Natural killer cell treated with Interleukin-12 subunit alpha and Interleukin-12 subunit beta and Interleukin-15 and Interleukin-18, amount 100 ng/mL, for 72 hours (primary cell): ENCODE data around the gene COL4A6. TPM values are rescaled to one million over a fixed set of nuclear protein-coding genes. Genes with fewer than 3 reads are reported as not detected.
"Not testable (repeated sequence)": the region's sequence is repeated elsewhere in the genome, so short reads cannot be mapped to it uniquely, and the experiment has no call there.

ENCODE experiments used
- ATAC-seq, 2 donors: fragments of 150-1000 bp; cut with Tn5 transposase in 1 of 2; sonication (Bioruptor Pico), chemical (Tn5 transposase) in 1 of 2; 2 replicates each; pipeline ENCODE4 v1.10.0; 2021
- DNase-seq: peaks from one replicate; pipeline ENCODE4 v3.0.0; 2022; ENCODE audit warnings: low spot score
- H3K27ac Mint-ChIP-seq, 2 donors: 1 replicate in 1 of 2; 2 replicates in 1 of 2; pipeline ENCODE4 v1.8.0; 2022; ENCODE audit warnings: mixed read lengths in 2 of 2, mild to moderate bottlenecking in 1 of 2, moderate library complexity in 1 of 2
- H3K27me3 Mint-ChIP-seq, 2 donors: 1 replicate in 1 of 2; 2 replicates in 1 of 2; pipeline ENCODE4 v1.8.0; 2022; ENCODE audit warnings: mixed read lengths in 2 of 2
- H3K36me3 Mint-ChIP-seq: one replicate; pipeline ENCODE4 v1.8.0; 2022; ENCODE audit warnings: mixed read lengths
- H3K4me1 Mint-ChIP-seq, 2 donors: 1 replicate in 1 of 2; 2 replicates in 1 of 2; pipeline ENCODE4 v1.8.0; 2022; ENCODE audit warnings: low read depth in 2 of 2, mixed read lengths in 2 of 2, mild to moderate bottlenecking in 1 of 2
- H3K4me3 Mint-ChIP-seq: one replicate; pipeline ENCODE4 v1.8.0; 2022; ENCODE audit warnings: mixed read lengths
- H3K9me3 Mint-ChIP-seq: 2 replicates; pipeline ENCODE4 v1.8.0; 2022; ENCODE audit warnings: mixed read lengths
- total RNA-seq, 2 donors: library from RNA; stranded (reverse); gene quantifications; one replicate each; pipeline ENCODE4 v1.2.3, GENCODE V29; 2022

The COL4A6 gene
- total RNA-seq, result not detected

- no peak within 1 kb of the TSS for H3K27ac Mint-ChIP-seq
- H3K9me3 Mint-ChIP-seq, result no peaks in the 10 kb centered on the region
- no peaks in the 10 kb centered on the region for H3K4me1 Mint-ChIP-seq
- no peak within 1 kb of the TSS for H3K4me3 Mint-ChIP-seq
- H3K27me3 Mint-ChIP-seq, result peaks cover 13 to 22% of the 10 kb centered on the region in 2 donors
- H3K36me3 Mint-ChIP-seq, result no peaks in the 10 kb centered on the region
- DNase-seq (no peak), ATAC-seq (no peak)
These were observed at the start of gene COL4A6 for GRCh38 chrX:108438110-108438623. COL4A6 (minus strand) TSS chrX:108438422; CDS start chrX:108438196, 226 bp downstream.

- DNase-seq, result no peak
- no peak overlapping the region for H3K27ac Mint-ChIP-seq
- no peaks in the 10 kb centered on the region for H3K9me3 Mint-ChIP-seq
- H3K36me3 Mint-ChIP-seq, result no peaks in the 10 kb centered on the region
- no peaks in the 10 kb centered on the region for H3K27me3 Mint-ChIP-seq
- no peak for ATAC-seq
- H3K4me1 Mint-ChIP-seq, result no peaks in the 10 kb centered on the region
- no peak overlapping the region for H3K4me3 Mint-ChIP-seq
These were observed 47.7 kb upstream of the COL4A6 start for GRCh38 chrX:108485960-108486359.

GRCh38 chrX:108484251-108484650 is 46.0 kb upstream of the COL4A6 start:
- no peaks in the 10 kb centered on the region for H3K9me3 Mint-ChIP-seq
- H3K27me3 Mint-ChIP-seq, result no peaks in the 10 kb centered on the region
- H3K4me3 Mint-ChIP-seq, result no peak overlapping the region
- no peak overlapping the region for H3K27ac Mint-ChIP-seq
- no peaks in the 10 kb centered on the region for H3K36me3 Mint-ChIP-seq
- H3K4me1 Mint-ChIP-seq, result no peaks in the 10 kb centered on the region
- no peak for DNase-seq
- ATAC-seq, result no peak

- not testable (repeated sequence) for H3K27me3 Mint-ChIP-seq, DNase-seq, H3K36me3 Mint-ChIP-seq, H3K4me3 Mint-ChIP-seq, H3K27ac Mint-ChIP-seq, H3K9me3 Mint-ChIP-seq, H3K4me1 Mint-ChIP-seq, ATAC-seq
These were observed 43.3 kb upstream of the COL4A6 start for GRCh38 chrX:108481528-108481927.

GRCh38 chrX:108473979-108474378 is 35.8 kb upstream of the COL4A6 start:
- Mint-ChIP-seq H3K4me1 (no peaks in the 10 kb centered on the region), H3K9me3 (no peaks in the 10 kb centered on the region), H3K36me3 (no peaks in the 10 kb centered on the region), H3K27ac (no peak overlapping the region), H3K4me3 (no peak overlapping the region), H3K27me3 (peaks cover 0 to 5% of the 10 kb centered on the region in 2 donors)
- ATAC-seq, result no peak
- DNase-seq, result no peak

- no peak for DNase-seq
- Mint-ChIP-seq H3K27me3 (peaks cover 0 to 3% of the 10 kb centered on the region in 2 donors), H3K9me3 (no peaks in the 10 kb centered on the region), H3K4me1 (no peaks in the 10 kb centered on the region), H3K36me3 (no peaks in the 10 kb centered on the region), H3K4me3 (no peak overlapping the region), H3K27ac (no peak overlapping the region)
- ATAC-seq, result no peak
These were observed 30.3 kb upstream of the COL4A6 start for GRCh38 chrX:108468486-108468885.

GRCh38 chrX:108464604-108465003 is 26.4 kb upstream of the COL4A6 start:
- Mint-ChIP-seq H3K4me1 (no peaks in the 10 kb centered on the region), H3K9me3 (no peaks in the 10 kb centered on the region), H3K36me3 (no peaks in the 10 kb centered on the region), H3K27ac (no peak overlapping the region), H3K4me3 (no peak overlapping the region), H3K27me3 (no peaks in the 10 kb centered on the region)
- DNase-seq (no peak), ATAC-seq (no peak)

- Mint-ChIP-seq H3K36me3 (no peaks in the 10 kb centered on the region), H3K4me3 (no peak overlapping the region), H3K27ac (no peak overlapping the region), H3K9me3 (no peaks in the 10 kb centered on the region), H3K4me1 (no peaks in the 10 kb centered on the region), H3K27me3 (no peaks in the 10 kb centered on the region)
- ATAC-seq (no peak), DNase-seq (no peak)
These were observed 18.8 kb upstream of the COL4A6 start for GRCh38 chrX:108456971-108457477.

- Mint-ChIP-seq H3K27ac (no peak overlapping the region), H3K4me1 (no peaks in the 10 kb centered on the region), H3K4me3 (no peak overlapping the region), H3K36me3 (no peaks in the 10 kb centered on the region), H3K27me3 (no peaks in the 10 kb centered on the region), H3K9me3 (no peaks in the 10 kb centered on the region)
- ATAC-seq (no peak), DNase-seq (no peak)
These were observed 15.6 kb upstream of the COL4A6 start for GRCh38 chrX:108453841-108454240.

GRCh38 chrX:108447303-108447702 is 9.1 kb upstream of the COL4A6 start:
- Mint-ChIP-seq H3K4me1 (no peaks in the 10 kb centered on the region), H3K9me3 (no peaks in the 10 kb centered on the region), H3K27me3 (peaks cover 0 to 3% of the 10 kb centered on the region in 2 donors), H3K36me3 (no peaks in the 10 kb centered on the region), H3K27ac (no peak overlapping the region), H3K4me3 (no peak overlapping the region)
- ATAC-seq (no peak), DNase-seq (no peak)

GRCh38 chrX:108442901-108443464 is 4.8 kb upstream of the COL4A6 start:
- Mint-ChIP-seq H3K9me3 (no peaks in the 10 kb centered on the region), H3K36me3 (no peaks in the 10 kb centered on the region), H3K27me3 (peaks cover 13 to 22% of the 10 kb centered on the region in 2 donors), H3K4me1 (no peaks in the 10 kb centered on the region), H3K27ac (no peak overlapping the region), H3K4me3 (no peak overlapping the region)
- no peak for ATAC-seq
- DNase-seq, result no peak

GRCh38 chrX:108439961-108440696 is 1.9 kb upstream of the COL4A6 start:
- H3K4me3 Mint-ChIP-seq, result no peak overlapping the region

GRCh38 chrX:108439426-108439942 is 1.3 kb upstream of the COL4A6 start, which contains the start of gene COL4A5:
COL4A5 (plus strand) TSS chrX:108439838; CDS start chrX:108440126, 288 bp downstream.
- Mint-ChIP-seq H3K36me3 (no peaks in the 10 kb centered on the region), H3K4me3 (no peak within 1 kb of the TSS), H3K27me3 (peaks cover 13 to 22% of the 10 kb centered on the region in 2 donors), H3K4me1 (no peaks in the 10 kb centered on the region), H3K27ac (no peak within 1 kb of the TSS), H3K9me3 (no peaks in the 10 kb centered on the region)
- DNase-seq, result no peak
- ATAC-seq, result no peak

More at GRCh38 chrX:108439961-108440696, 1.9 kb upstream of the COL4A6 start:
- Mint-ChIP-seq H3K36me3 (no peaks in the 10 kb centered on the region), H3K9me3 (no peaks in the 10 kb centered on the region), H3K4me1 (no peaks in the 10 kb centered on the region), H3K27me3 (peaks cover 13 to 22% of the 10 kb centered on the region in 2 donors), H3K27ac (no peak overlapping the region)
- no peak for DNase-seq
- no peak for ATAC-seq
